AG04449 (cell line): ENCODE data around the gene ZAR1L.
"Not testable (repeated sequence)": the region's sequence is repeated elsewhere in the genome, so short reads cannot be mapped to it uniquely, and the experiment has no call there.

ENCODE experiments used
- CTCF ChIA-PET: fragments of 350-600 bp; formaldehyde crosslinking; extraction: SDS; loops from one replicate; lab custom pipeline; 2021; ENCODE audit warnings: antibody characterized with exemption; lab: Yijun Ruan, JAX
- POLR2A ChIA-PET: fragments of 400-600, 350-600 bp; formaldehyde crosslinking; extraction: SDS; loops from one replicate; lab custom pipeline; 2020; ENCODE audit warnings: antibody characterized with exemption, inconsistent platforms; lab: Yijun Ruan, JAX
- DNase-seq: peaks from one replicate; pipeline ENCODE4 v3.0.0-alpha.2; 2010; ENCODE audit warnings: low read depth, low spot score
- H3K4me3 ChIP-seq: 2 replicates; pipeline ENCODE4 v1.5.1; 2011; ENCODE audit warnings: low read depth, mild to moderate bottlenecking, control low read depth, low read length
- TF ChIP-seq, protein P1 (sequence below): IDR thresholded peaks from one replicate; pipeline ENCODE4 v1.5.1; 2011; ENCODE audit warnings: mild to moderate bottlenecking, moderate library complexity, low read length, control low read depth, inconsistent platforms; ENCODE audit not compliant: insufficient read depth; ENCODE audit errors: missing control alignments

ZAR1L gene, protein sequence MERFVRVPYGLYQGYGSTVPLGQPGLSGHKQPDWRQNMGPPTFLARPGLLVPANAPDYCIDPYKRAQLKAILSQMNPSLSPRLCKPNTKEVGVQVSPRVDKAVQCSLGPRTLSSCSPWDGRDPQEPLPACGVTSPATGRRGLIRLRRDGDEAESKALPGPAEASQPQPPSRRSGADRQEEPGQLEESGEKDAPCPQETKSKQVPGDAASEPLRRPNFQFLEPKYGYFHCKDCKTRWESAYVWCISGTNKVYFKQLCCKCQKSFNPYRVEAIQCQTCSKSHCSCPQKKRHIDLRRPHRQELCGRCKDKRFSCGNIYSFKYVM

DNA sequence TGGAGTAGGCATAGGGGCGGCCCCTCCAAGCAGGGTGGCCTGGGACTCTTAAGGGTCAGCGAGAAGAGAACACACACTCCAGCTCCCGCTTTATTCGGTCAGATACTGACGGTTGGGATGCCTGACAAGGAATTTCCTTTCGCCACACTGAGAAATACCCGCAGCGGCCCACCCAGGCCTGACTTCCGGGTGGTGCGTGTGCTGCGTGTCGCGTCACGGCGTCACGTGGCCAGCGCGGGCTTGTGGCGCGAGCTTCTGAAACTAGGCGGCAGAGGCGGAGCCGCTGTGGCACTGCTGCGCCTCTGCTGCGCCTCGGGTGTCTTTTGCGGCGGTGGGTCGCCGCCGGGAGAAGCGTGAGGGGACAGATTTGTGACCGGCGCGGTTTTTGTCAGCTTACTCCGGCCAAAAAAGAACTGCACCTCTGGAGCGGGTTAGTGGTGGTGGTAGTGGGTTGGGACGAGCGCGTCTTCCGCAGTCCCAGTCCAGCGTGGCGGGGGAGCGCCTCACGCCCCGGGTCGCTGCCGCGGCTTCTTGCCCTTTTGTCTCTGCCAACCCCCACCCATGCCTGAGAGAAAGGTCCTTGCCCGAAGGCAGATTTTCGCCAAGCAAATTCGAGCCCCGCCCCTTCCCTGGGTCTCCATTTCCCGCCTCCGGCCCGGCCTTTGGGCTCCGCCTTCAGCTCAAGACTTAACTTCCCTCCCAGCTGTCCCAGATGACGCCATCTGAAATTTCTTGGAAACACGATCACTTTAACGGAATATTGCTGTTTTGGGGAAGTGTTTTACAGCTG lies at the start of gene ZAR1L, which contains the start of gene BRCA2:
Gene ZAR1L, minus strand, starts transcription at position 126 of the 790 bp plus-strand sequence. CDS start 3,438 bp downstream, outside the sequence.
Gene BRCA2, plus strand, starts transcription at position 271 of the 790 bp plus-strand sequence. CDS start 953 bp downstream, outside the sequence.
- H3K4me3 ChIP-seq = peak within 1 kb of the TSS; percentile 92
- CTCF ChIA-PET = interaction anchor here (0.6 to 2.4 kb wide), 14 partner anchors 8 to 406 kb away, joined by 3 to 10 read pairs (median 3); partner anchors contain the start of gene N4BP2L2
- POLR2A ChIA-PET = interaction anchor here (1.0 kb wide), 1 partner anchor 8 kb away, joined by 3 read pairs; no protein-coding TSS in a partner anchor
- DNase-seq = no peak
- TF ChIP-seq, protein P1, sequence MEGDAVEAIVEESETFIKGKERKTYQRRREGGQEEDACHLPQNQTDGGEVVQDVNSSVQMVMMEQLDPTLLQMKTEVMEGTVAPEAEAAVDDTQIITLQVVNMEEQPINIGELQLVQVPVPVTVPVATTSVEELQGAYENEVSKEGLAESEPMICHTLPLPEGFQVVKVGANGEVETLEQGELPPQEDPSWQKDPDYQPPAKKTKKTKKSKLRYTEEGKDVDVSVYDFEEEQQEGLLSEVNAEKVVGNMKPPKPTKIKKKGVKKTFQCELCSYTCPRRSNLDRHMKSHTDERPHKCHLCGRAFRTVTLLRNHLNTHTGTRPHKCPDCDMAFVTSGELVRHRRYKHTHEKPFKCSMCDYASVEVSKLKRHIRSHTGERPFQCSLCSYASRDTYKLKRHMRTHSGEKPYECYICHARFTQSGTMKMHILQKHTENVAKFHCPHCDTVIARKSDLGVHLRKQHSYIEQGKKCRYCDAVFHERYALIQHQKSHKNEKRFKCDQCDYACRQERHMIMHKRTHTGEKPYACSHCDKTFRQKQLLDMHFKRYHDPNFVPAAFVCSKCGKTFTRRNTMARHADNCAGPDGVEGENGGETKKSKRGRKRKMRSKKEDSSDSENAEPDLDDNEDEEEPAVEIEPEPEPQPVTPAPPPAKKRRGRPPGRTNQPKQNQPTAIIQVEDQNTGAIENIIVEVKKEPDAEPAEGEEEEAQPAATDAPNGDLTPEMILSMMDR = no peak

DNA sequence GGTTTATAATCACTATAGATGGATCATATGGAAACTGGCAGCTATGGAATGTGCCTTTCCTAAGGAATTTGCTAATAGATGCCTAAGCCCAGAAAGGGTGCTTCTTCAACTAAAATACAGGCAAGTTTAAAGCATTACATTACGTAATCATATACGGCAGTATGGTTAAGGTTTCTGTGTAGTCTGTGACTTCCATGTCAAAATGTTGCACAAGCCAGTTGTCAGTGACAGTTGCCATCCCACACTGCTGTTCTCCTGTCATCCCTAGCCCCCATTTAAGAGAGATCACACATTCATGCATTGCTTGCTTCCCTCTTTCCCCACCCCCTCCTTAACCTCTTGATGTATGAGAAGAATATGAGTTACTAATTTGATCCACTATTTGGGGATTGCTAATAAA lies 47.4 kb upstream of the ZAR1L start:
- no peak for DNase-seq
- TF ChIP-seq, protein P1 = no peak
- CTCF ChIA-PET = interaction anchor here (1.4 kb wide), 1 partner anchor 11 kb away, joined by 3 read pairs; no protein-coding TSS in a partner anchor
- POLR2A ChIA-PET = no interaction called here
- H3K4me3 ChIP-seq = no peak overlapping the region

DNA sequence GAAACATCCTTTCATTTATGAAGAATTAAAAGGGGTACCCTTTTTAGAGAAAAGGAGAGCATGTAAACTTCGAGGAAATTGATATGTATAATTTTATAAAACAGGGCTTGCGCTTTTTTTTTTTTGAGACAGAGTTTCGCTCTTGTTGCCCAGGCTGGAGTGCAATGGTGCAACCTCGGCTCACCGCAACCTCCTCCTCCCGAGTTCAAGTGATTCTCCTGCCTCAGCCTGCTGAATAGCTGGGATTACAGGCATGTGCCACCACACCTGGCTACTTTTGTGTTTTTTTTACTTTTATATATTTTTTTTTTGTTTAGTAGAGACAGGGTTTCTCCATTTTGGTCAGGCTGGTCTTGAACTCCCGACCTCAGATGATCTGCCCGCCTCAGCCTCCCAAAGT lies 40.8 kb upstream of the ZAR1L start:
- CTCF ChIA-PET = not testable (repeated sequence)

DNA sequence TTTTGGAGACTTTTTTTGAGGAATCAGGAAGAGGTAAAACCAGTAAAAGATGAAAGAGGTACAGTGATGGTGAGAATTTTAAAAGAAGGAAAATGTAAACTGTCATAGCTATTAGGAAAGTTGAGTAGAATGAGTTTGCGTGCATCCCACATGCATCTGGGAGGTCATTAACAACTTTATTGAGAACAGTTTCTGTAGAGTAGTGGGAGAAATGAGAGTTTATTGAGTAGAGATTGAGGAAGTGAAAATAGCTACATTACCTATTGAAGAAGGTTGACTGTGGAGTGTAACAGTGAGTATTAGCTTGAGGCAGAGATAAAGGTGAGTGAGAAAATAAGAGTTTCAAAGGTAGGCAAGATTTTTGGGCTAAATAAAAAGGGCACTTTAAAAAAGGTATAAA lies 38.9 kb upstream of the ZAR1L start:
- CTCF ChIA-PET = no interaction called here
- TF ChIP-seq, protein P1 = no peak
- DNase-seq = no peak
- no peak overlapping the region for H3K4me3 ChIP-seq
- POLR2A ChIA-PET = no interaction called here

More for the DNA sequence above, 40.8 kb upstream of the ZAR1L start:
- not testable (repeated sequence) for H3K4me3 ChIP-seq, DNase-seq
- POLR2A ChIA-PET = interaction anchor here (0.7 kb wide), 1 partner anchor 72 kb away, joined by 5 read pairs; the partner anchor contains the start of gene N4BP2L1

DNA sequence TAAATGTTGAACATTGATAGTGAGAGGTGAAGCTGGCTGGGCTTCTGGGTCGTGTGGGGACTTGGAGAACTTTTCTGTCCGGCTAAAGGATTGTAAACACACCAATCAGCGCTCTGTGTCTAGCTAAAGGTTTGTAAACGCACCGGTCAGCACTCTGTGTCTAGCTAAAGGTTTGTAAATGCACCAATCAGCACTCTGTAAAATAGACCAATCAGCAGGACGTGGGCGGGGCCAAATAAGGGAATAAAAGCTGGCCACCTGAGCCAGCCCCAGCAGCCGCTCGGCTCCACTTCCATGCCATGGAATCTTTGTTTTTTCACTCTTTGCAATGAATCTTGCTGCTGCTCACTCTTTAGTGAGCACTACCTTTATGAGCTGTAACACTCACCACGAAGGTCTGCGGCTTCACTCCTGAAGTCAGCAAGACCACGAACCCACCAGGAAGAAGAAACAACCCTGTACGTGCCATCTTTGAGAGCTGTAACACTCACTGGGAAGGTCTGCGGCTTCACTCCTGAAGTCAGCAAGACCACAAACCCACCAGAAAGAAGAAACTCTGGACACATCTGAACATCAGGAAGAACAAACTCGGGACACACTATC lies 35.8 kb upstream of the ZAR1L start:
- POLR2A ChIA-PET = not testable (repeated sequence)
- CTCF ChIA-PET = interaction anchor here (0.9 kb wide), 1 partner anchor 12 kb away, joined by 3 read pairs; no protein-coding TSS in a partner anchor

DNA sequence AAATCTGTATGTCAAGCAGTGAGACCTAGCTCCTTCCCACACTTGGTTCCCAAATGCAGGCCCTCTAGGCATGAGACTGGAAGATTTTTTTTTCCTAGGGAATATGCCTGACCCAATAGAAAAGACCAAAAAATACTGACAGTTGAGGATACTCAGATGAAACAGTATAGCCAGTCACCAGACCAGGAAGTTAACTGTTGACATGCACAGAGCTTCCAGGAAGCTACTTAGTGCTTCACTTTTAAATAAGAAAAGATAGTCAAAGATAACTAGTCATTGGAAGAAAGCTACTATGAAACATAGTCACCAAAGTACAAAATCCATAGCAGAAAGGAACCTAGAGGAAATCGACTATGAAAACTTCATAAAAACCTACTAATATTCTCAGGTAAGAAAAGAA lies 32.5 kb upstream of the ZAR1L start:
- ChIA-PET POLR2A (no interaction called here), CTCF (no interaction called here)
- H3K4me3 ChIP-seq = no peak overlapping the region
- DNase-seq = no peak
- TF ChIP-seq, protein P1 = no peak

More for the DNA sequence above, 35.8 kb upstream of the ZAR1L start:
- not testable (repeated sequence) for DNase-seq, H3K4me3 ChIP-seq
